ENCODE data around the gene SLC16A8.

Gene SLC16A8

GRCh38 chr22:38085056-38085455 lies 1.1 kb upstream of the SLC16A8 start:
- no peaks in the 10 kb centered on the region for H3K27me3 ChIP-seq (ENCODE audit: control insufficient read depth, insufficient read depth, low read length)

DNA sequence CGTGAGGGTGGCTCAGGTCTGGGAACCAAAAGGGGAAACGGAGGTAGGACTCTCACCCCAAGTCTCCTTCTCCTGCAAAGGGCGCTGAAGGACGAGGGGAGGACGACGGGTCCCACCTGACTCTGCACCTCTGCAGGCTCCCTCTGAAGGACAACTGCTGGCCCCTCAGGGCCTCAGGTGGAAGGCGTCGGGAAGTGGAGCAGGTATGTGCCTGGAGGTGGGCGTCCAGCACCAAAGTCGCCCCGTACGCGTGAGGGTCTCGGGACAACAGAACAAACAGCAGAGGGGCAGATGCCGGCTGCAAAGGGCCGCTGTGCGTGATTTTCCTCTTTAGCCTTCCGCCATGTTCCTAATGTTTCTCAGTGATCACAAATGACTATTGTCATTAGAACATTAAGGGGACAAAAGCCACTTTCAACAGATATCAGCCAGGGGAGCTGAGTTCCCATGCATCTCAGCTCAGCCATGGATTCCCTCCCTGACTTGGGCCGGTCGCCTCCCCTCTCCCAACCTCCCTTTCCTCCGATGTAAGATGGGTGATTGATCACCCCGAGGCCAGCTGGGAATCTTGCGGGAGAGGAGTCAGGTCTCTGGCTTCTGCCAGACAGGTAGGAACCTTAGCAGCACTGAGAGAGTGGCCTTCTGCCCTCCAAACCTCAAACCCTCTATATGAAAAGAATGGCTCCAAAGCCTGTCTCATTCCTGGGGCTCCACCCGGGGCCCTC lies 836 bp downstream of the SLC16A8 start:
- no peaks in the 10 kb centered on the region for H3K36me3 ChIP-seq (ENCODE audit: control insufficient read depth, insufficient read depth, low read length)
- H3K27me3 ChIP-seq (ENCODE audit: control insufficient read depth, insufficient read depth, low read length) = no peaks in the 10 kb centered on the region
- no peak overlapping the region for H3K27ac ChIP-seq
- no peak overlapping the region for H2AFZ ChIP-seq
- H3K4me3 ChIP-seq (ENCODE audit: low read depth, low read length) = no peak overlapping the region
- no peak overlapping the region for H3K9ac ChIP-seq
- TF ChIP-seq CTCF (IDR thresholded peaks at IDR 0.05) = no peak
- no peaks in the 10 kb centered on the region for H3K4me1 ChIP-seq
- no peak overlapping the region for H3K4me2 ChIP-seq (ENCODE audit: low read length)
- H3K79me2 ChIP-seq = no peaks in the 10 kb centered on the region
- no peaks in the 10 kb centered on the region for H3K9me3 ChIP-seq (ENCODE audit: control insufficient read depth, low read length)

More at GRCh38 chr22:38085056-38085455, 1.1 kb upstream of the SLC16A8 start:
- Histone ChIP-seq H3K27ac (no peak overlapping the region), H3K36me3 (ENCODE audit: control insufficient read depth, insufficient read depth, low read length) (no peaks in the 10 kb centered on the region), H3K9me3 (ENCODE audit: control insufficient read depth, low read length) (no peaks in the 10 kb centered on the region), H3K9ac (no peak overlapping the region), H3K4me1 (no peaks in the 10 kb centered on the region), H3K4me2 (ENCODE audit: low read length) (no peak overlapping the region), H2AFZ (no peak overlapping the region), H3K4me3 (ENCODE audit: low read depth, low read length) (no peak overlapping the region), H3K79me2 (no peaks in the 10 kb centered on the region)
- no peak for TF ChIP-seq CTCF (IDR thresholded peaks at IDR 0.05)

DNA sequence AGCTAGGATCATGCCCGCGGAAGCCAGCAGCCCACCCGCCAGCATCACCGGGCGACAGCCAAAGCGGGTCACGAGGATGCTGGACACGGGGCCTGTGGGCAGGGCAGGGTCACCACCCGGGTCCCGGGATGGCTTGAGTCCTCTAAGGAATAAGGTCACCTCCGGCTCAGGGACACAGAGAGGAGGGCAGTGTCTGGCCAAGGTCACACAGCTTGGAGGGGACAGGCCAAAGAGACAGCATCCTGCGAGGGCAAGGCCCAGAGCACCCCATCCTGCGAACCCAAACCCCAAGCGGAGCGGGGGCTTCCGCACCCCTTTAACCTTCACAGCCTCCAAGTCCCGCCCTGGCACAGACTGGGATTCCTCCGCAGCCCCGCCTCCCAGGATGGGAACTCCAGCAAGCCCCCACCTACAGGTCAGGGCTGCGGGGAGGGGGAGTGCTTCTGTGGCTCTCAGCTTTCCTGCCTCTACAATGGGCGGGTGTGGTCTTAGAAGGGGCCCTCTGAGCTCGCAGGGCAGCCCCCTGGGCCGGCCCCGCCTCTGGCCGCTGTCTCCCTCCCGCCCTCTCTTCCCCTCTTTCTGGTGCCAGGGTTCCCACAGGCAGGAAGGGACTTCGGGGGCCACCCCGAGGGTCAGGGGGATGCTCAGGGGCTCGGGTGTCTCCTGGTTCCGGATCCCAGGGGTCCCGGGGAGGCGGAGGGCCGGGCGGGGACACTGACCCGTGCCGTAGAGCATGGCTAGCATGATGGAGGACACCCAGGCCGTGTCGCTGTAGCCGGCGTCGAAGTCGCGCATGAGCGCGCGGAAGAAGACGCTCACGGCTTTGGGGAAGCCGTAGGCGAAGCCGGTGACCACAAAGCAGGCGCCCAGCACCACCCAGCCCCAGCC lies 1.8 kb downstream of the SLC16A8 start:
- Histone ChIP-seq H3K9me3 (ENCODE audit: control insufficient read depth, low read length) (no peaks in the 10 kb centered on the region), H3K4me2 (ENCODE audit: low read length) (peak overlapping the region; percentile 71), H3K27me3 (ENCODE audit: control insufficient read depth, insufficient read depth, low read length) (no peaks in the 10 kb centered on the region), H3K4me3 (ENCODE audit: low read depth, low read length) (peak overlapping the region; percentile 39), H3K4me1 (no peaks in the 10 kb centered on the region), H3K79me2 (no peaks in the 10 kb centered on the region), H3K36me3 (ENCODE audit: control insufficient read depth, insufficient read depth, low read length) (no peaks in the 10 kb centered on the region), H3K9ac (no peak overlapping the region), H3K27ac (no peak overlapping the region), H2AFZ (peak overlapping the region; percentile 34)
- TF ChIP-seq CTCF (IDR thresholded peaks at IDR 0.05) = no peak

DNA sequence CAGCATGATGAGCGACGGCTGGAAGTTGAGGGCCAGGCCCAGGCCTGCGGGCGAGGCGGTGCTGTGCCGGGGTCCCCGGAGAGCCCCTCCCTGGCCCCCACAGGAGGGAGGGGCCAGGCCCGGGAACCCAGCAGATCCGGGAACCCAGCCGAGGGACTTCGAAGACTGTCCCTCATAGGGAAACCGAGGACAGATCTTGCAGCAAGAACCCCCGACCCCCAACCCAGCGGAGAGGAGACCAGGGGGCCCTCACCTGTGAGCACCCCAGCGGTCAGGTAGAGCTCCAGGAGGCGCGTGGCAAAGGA lies 2.4 kb downstream of the SLC16A8 start:
- Histone ChIP-seq H3K4me3 (ENCODE audit: low read depth, low read length) (peak overlapping the region; percentile 39), H3K9ac (no peak overlapping the region), H3K27me3 (ENCODE audit: control insufficient read depth, insufficient read depth, low read length) (no peaks in the 10 kb centered on the region), H3K4me1 (no peaks in the 10 kb centered on the region), H2AFZ (peak overlapping the region; percentile 25), H3K36me3 (ENCODE audit: control insufficient read depth, insufficient read depth, low read length) (no peaks in the 10 kb centered on the region), H3K79me2 (no peaks in the 10 kb centered on the region), H3K4me2 (ENCODE audit: low read length) (peak overlapping the region; percentile 71), H3K27ac (no peak overlapping the region), H3K9me3 (ENCODE audit: control insufficient read depth, low read length) (no peaks in the 10 kb centered on the region)
- TF ChIP-seq CTCF (IDR thresholded peaks at IDR 0.05) = no peak

Measured in parathyroid adenoma (tissue), 2 donors.